ENCODE data around the gene PDIA4. TPM values are rescaled to one million over a fixed set of nuclear protein-coding genes. Genes with fewer than 3 reads are reported as not detected.
"Not testable (repeated sequence)": the region's sequence is repeated elsewhere in the genome, so short reads cannot be mapped to it uniquely, and the experiment has no call there.

The PDIA4 gene
- total RNA-seq, 1 donor from 2014 or later = 123 TPM

DNA sequence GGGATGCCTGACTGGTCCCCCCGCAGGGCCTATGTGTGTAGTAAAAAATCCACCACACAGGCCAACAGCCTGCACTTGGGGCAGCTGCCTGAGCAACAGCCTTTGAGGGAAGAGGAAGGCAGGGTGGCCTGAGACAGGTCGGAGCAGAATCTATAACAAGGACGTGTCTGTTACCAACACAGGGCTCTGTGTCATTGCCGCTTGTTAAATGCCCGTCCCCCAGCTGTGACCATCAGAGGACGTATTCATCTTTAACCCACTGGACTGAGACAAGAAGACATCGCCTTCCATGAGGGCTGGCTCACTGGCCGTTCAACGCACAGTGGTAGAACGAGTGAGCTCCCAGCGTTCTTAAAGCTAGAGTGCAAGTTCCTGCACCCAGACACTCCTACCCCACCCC, 7.8 kb downstream of the PDIA4 start:
- Histone ChIP-seq H3K27ac (no peak overlapping the region), H3K9me3 (no peaks in the 10 kb centered on the region), H3K36me3 (peaks cover 49% of the 10 kb centered on the region), H3K4me1 (peaks cover 10% of the 10 kb centered on the region), H3K27me3 (ENCODE audit: low read depth) (no peaks in the 10 kb centered on the region), H3K4me3 (no peak overlapping the region)
- intact Hi-C loops (cut with DNase I) = no loop called here
- DNase-seq (no peak), ATAC-seq (no peak)
- TF ChIP-seq, protein P1, sequence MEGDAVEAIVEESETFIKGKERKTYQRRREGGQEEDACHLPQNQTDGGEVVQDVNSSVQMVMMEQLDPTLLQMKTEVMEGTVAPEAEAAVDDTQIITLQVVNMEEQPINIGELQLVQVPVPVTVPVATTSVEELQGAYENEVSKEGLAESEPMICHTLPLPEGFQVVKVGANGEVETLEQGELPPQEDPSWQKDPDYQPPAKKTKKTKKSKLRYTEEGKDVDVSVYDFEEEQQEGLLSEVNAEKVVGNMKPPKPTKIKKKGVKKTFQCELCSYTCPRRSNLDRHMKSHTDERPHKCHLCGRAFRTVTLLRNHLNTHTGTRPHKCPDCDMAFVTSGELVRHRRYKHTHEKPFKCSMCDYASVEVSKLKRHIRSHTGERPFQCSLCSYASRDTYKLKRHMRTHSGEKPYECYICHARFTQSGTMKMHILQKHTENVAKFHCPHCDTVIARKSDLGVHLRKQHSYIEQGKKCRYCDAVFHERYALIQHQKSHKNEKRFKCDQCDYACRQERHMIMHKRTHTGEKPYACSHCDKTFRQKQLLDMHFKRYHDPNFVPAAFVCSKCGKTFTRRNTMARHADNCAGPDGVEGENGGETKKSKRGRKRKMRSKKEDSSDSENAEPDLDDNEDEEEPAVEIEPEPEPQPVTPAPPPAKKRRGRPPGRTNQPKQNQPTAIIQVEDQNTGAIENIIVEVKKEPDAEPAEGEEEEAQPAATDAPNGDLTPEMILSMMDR (IDR thresholded peaks at IDR 0.05) = no peak

DNA sequence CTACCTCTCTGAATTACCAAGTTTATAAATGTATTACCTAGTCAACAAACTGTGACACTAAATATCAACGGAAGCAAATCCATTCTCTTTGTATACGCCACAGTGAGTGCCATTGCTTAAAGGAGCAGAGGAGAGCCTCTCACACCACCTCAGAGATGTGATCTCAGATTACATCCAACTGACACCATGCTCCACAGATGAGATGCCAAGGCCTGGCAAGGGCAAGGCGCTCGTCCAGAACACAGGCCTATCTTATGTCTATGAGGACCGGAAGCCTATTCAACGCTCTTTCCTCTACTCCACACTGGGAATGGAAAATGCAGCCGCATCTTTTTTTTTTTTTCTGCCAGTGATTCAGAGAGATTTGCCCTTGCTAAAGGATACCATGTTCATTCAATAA, 11.4 kb downstream of the PDIA4 start:
- no peaks in the 10 kb centered on the region for H3K27me3 ChIP-seq (ENCODE audit: low read depth)
- no peak overlapping the region for H3K27ac ChIP-seq
- H3K9me3 ChIP-seq = no peaks in the 10 kb centered on the region
- ATAC-seq (no peak), DNase-seq (no peak)
- no peaks in the 10 kb centered on the region for H3K4me1 ChIP-seq
- intact Hi-C loops (cut with DNase I) = no loop called here
- TF ChIP-seq, protein P1 (IDR thresholded peaks at IDR 0.05) = no peak
- peaks cover 85% of the 10 kb centered on the region for H3K36me3 ChIP-seq
- no peak overlapping the region for H3K4me3 ChIP-seq

DNA sequence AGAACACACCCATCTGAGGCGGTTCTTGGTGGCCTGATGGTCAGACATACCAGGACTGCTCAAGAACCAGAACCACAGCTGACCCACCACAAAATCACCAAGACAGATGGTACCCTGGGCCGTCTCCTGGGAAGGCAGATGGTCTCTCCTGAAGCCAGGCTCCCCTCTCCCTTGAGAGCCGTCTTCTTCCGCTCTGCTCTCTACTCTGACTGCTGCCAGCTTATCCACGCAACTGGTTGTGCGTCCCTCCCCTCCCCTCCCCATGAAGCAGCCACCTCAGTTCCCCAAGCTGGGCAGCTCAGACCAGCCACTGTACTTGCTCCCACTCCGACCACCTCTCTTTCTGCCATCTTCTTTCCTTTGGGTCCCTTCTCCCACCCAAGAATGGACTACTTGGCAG, 14.0 kb downstream of the PDIA4 start:
- ATAC-seq (no peak), DNase-seq (no peak)
- Histone ChIP-seq H3K4me1 (no peaks in the 10 kb centered on the region), H3K4me3 (no peak overlapping the region), H3K27me3 (ENCODE audit: low read depth) (no peaks in the 10 kb centered on the region), H3K36me3 (peaks cover 96% of the 10 kb centered on the region), H3K9me3 (no peaks in the 10 kb centered on the region), H3K27ac (no peak overlapping the region)
- intact Hi-C loops (cut with DNase I) = no loop called here
- TF ChIP-seq, protein P1 (IDR thresholded peaks at IDR 0.05) = no peak

DNA sequence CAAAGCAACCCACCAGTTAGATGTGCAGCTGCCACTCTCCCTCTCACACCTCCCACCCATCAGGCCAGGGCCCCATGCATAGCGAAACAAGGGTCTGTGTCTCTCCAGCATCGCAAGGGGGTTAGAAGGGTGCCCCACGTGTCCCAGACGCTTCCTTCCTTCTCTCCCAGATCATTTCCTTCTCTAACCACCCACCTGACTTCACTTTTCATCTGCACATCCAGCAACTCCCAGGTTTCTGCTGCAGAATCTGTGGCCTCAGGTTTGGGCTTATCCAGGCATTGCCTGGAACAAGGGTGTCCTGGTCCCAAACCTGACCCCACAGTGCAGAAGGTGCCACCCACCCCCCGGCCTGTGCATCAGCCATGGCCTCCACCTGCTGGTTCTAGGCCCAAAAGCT, 14.4 kb downstream of the PDIA4 start:
- ATAC-seq = no peak

DNA sequence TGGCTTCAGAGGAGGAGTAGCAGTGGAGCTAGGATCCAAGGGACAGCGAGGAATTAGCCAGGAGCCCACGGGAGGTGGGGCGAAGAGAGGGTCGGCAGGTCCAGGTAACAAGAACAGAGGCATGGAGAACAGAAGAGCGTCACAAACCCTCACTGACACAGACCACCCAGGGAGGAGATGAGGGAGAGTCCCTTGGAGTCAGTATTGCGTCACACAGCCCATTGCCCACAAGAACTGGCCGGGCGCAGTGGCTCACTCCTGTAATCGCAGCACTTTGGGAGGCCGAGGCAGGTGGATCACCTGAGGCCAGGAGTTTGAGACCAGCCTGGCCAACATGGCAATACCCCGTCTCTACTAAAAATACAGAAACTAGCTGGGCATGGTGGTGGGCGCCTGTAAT, 15.6 kb downstream of the PDIA4 start:
- ATAC-seq; H3K9me3 ChIP-seq; H3K27me3 ChIP-seq (ENCODE audit: low read depth); H3K27ac ChIP-seq; H3K4me1 ChIP-seq; DNase-seq; H3K4me3 ChIP-seq; intact Hi-C loops (cut with DNase I): not testable (repeated sequence)
- H3K36me3 ChIP-seq = peaks cover 97% of the 10 kb centered on the region

More for the DNA sequence above, 14.4 kb downstream of the PDIA4 start:
- peaks cover 96% of the 10 kb centered on the region for H3K36me3 ChIP-seq
- TF ChIP-seq, protein P1 (IDR thresholded peaks at IDR 0.05) = no peak
- no peak overlapping the region for H3K27ac ChIP-seq
- no peaks in the 10 kb centered on the region for H3K27me3 ChIP-seq (ENCODE audit: low read depth)
- DNase-seq = no peak
- H3K4me1 ChIP-seq = no peaks in the 10 kb centered on the region
- H3K9me3 ChIP-seq = no peaks in the 10 kb centered on the region
- intact Hi-C loops (cut with DNase I) = no loop called here
- no peak overlapping the region for H3K4me3 ChIP-seq

DNA sequence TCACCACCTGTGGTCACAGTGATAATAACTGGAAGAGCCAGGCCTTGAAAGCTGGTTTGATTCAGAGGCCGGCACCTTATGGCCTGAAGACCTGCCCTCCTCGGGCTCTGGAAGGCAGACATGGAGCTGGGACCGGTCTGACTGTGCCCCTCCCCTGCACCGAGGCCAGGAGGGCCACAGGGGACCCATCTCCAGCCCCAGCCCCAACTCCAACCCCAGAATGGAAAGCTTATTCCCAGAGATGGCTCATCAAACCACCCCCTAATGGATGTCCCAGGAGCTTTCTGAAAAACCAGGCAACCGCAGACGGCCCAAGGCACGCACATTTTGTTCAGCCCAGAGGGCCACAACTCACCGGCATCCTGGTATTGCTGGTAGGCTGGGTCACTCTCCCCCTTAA, 16.8 kb downstream of the PDIA4 start:
- H3K27me3 ChIP-seq (ENCODE audit: low read depth) = no peaks in the 10 kb centered on the region
- intact Hi-C loops (cut with DNase I) = no loop called here
- no peak overlapping the region for H3K4me3 ChIP-seq
- peaks cover 100% of the 10 kb centered on the region for H3K36me3 ChIP-seq
- no peaks in the 10 kb centered on the region for H3K4me1 ChIP-seq
- H3K27ac ChIP-seq = no peak overlapping the region
- ATAC-seq (no peak), DNase-seq (no peak)
- TF ChIP-seq, protein P1 (IDR thresholded peaks at IDR 0.05) = no peak
- no peaks in the 10 kb centered on the region for H3K9me3 ChIP-seq
